ENCODE results near the gene HGF.
"Not testable (repeated sequence)": the region's sequence is repeated elsewhere in the genome, so short reads cannot be mapped to it uniquely, and the experiment has no call there.

The HGF gene

GRCh38 chr7:81769891-81770727, at the start of gene HGF:
TSS of gene HGF (minus strand) at chr7:81770047. CDS start at chr7:81769971, 76 bp downstream.
- peak; percentile 20 for DNase-seq (ENCODE audit: low spot score)

DNA sequence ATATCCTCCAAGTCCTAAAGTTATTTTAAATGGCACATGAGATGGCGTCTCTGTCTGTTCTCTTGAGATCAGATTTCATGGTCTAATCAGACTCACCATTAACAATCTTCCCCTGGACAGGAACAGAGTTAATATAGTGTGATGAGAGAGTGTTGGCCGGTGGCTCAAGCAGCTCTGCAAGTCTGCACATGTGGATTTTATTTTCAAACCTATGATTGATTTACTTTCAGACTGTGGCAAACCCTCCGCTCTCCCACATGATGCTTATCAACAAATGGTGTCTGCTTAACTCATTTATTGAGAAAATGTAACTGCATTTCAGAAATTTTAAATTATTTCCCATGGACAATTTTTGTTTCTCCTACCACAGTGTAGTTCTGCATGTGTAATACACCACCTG, 46.5 kb upstream of the HGF start:
- no peak for DNase-seq (ENCODE audit: low spot score)

- DNase-seq (ENCODE audit: low spot score), result not testable (repeated sequence)
Measured at GRCh38 chr7:81812866-81813476, 43.1 kb upstream of the HGF start.

DNA sequence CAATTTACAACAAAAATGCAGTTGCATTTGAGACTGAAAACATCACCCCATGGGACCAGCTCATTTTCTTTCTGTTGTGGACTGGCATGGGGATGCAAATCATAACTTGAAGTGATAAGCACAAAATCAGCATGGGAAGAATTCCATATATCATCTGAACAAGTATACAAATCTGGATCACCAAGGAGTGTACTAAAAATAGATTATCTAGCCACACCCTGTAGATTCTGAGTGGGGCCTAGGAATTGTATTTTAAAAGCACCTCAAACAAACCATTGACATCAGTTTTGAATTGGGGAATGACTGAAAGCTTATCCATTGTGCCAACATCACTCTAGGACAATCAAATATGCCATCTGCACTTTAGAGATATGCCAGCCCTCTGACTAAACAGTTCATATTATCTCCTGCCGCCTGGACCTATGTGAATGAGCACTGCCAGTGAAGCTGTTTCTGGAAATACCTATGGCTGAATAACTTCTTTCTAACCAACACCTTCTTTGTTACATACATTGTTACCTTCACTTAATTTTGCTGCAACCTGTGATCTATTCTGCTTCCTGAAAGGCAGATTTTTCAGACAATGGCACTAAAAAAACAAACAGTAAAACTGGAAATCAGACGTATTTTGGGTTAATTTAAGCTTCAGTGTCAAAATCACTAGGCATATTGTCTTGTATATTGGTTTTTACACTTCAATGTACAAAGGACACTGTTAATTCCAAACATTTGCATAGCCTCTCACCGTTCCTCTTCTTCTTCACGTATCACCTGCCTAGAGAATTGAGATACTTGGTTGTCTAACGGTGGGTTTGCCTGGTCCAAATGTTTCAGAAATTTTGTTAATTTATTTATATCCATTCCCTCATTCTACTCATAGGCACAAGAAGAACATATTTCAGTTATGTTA, 42.4 kb upstream of the HGF start:
- DNase-seq (ENCODE audit: low spot score), result no peak

DNA sequence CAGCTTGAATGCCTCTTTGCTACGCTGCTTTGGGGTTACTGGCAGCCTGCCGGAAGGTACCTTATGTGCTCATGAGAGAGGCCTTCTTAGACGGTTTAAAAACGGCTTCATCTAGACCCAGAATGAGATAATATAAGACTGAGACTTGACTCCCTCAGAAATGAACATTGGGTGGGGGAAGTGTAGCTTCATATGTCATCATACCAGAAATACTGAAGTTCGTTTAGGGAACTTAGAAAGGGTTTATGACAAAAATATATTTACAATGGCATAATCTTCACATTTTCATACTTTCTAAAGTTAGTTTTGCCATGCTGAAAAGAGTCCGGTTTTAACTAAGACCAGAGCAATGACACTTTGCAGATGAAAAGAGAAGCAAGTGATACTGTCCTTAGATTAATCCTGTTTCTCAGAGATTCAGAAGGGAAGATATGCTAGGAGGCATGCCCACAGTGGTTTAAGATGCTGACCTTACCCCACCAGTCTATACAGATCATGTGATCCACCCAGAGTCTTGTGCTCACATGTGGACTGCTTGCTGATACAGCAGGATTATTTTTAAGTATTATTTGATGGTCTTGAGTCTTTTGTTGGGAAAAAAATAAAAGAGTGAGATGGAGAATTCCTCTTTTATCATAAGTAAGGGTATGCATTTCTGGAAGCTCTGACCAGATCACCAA, 40.8 kb upstream of the HGF start:
- DNase-seq (ENCODE audit: low spot score), result peak; percentile 3

DNA sequence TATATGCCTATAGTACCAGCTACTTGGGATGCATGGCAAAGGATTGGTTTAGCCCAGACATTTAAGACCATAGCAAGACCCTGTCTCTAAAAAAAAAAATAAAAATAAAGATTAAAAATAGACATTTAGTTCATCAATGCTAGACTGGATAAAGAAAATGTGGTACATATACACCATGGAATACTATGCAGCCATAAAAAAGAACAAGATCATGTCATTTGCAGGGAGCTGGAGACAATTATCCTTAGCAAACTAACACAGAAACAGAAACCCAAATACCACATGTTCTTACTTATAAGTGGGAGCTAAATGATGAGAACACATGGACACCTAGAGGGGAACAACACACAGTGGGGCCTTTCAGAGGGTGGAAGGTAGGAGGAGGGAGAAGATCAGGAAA, 38.5 kb upstream of the HGF start:
- not testable (repeated sequence) for DNase-seq (ENCODE audit: low spot score)

GRCh38 chr7:81803267-81803666, 33.4 kb upstream of the HGF start:
- DNase-seq (ENCODE audit: low spot score), result no peak

GRCh38 chr7:81802251-81802650, 32.4 kb upstream of the HGF start:
- DNase-seq (ENCODE audit: low spot score), result no peak

DNA sequence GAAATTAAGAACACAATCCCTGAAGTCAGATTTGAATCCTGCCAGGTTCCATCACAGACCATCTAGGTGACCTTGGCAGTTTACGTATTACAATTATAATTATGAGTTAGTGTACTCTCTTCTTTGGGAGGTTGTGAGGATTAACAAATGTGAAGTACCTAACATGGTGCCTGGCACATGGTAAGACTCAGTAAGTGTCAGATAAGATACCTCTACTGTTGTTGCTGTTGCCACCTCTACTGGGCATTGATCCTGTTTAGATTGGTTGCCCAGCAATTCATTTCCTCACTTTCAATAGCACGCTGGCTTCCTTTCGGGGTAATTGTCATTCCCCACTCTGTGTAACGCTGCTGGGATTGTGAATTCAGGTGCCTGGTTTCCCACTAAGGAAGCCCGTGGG, 31.7 kb upstream of the HGF start:
- DNase-seq (ENCODE audit: low spot score), result no peak

GRCh38 chr7:81791568-81792518, 22.0 kb upstream of the HGF start:
- no peak for DNase-seq (ENCODE audit: low spot score)

DNA sequence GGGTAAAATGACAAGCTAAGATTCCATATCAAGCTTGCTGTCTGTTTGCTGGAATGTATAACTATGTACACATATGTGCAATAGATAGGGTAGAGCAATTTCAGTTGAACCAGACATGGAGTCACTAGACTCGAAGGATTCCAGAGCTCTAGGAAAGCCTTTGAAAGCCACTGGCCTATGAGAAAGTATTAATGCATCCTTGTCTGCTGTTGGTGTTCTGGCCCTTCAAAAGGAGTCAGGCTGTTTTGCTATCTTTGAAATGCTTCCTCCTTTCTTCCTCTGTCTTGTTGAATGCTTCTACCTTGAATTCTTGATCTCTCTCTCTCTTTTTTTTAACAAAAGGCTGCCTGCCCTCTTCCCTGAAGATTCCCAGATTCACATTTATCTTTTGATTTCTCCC, 20.8 kb upstream of the HGF start:
- DNase-seq (ENCODE audit: low spot score), result no peak

DNA sequence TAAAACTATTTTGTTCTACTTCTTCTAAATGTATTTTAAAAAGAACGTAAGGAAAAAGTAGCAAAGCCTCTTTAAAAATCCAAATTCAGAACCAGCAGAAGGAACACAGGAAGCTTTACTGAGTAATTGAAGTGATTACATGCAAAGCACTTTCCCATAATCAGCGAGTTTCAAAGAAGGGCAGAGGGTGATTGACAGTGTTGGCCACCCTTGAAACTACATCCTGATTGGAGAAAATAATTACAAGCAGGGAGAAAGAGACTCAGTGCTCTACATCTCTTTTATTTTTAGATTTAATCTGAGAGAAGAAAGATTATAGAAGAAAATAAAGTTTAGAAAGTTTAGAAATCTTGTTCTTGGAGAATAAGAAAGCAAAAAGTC, 20.3 kb upstream of the HGF start:
- DNase-seq (ENCODE audit: low spot score), result no peak

DNA sequence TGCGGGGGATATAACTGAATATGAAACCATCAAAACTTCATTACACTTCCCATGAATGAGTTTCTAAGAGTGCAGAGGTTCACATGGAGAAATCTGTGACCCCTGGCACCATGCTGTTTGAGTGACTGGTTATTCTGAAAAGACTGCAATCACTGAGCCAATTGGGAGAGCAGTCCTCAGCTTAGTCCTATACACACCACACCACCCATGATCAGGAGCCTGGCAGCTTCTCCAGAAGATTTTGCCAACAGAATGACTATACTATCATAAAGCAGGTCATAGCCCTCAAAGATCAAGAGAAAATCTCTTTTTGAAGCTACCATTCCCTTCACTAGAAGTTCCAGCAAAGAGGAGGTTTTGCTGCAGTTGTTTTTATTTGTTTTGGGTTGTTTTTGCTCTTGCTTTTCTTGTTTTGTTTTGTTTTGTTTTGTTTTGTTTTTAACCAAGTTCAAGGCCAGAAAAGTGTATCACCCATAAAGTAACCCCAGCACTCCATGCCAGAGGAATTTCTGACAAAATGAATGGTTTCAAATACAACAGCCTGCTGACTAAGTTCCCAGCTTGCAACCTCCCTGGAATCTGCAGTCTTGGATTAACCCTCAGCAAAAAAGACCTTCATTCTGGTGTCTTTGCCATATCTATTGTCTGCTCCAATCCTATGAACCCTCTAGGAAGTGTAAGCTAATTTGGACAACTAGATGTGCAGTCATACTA, 19.7 kb upstream of the HGF start:
- no peak for DNase-seq (ENCODE audit: low spot score)

DNA sequence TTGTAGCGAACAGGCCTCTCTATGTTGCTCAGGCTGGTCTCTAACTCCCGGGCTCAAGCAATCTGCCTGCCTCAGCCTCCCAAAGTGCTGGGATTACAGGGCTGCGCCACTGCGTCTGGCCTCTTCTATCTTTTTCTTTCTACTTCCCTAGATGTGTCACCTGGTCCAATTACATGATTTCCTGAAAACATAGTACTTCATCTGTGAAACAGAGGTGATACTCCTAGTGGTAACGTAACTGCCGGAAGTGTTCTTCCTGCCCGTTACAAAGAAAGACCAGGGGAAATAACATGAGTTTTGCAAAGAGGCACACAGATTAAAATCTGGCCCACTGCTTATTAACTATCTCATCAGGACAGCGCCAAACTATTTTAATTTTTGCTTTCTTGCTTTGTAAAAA, 18.4 kb upstream of the HGF start:
- DNase-seq (ENCODE audit: low spot score), result no peak

DNA sequence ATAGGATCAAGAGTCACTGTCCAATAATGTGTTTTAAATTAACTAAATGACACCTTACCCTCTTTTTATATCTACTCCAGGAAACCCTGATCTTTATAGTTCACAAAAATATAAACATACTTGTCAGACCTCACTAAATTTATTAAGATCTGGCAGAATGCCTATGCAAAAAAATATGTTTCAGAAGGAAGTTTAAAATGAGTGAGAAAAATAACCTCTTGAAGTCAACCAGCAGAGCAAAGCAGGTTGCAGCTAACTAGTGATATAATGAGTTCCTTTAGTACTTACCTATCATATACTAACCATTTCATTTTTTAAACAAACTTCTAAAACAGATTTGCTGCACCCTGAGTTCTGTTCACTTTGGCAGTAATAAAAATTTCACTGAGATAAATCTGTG, 14.0 kb upstream of the HGF start:
- DNase-seq (ENCODE audit: low spot score), result no peak

DNA sequence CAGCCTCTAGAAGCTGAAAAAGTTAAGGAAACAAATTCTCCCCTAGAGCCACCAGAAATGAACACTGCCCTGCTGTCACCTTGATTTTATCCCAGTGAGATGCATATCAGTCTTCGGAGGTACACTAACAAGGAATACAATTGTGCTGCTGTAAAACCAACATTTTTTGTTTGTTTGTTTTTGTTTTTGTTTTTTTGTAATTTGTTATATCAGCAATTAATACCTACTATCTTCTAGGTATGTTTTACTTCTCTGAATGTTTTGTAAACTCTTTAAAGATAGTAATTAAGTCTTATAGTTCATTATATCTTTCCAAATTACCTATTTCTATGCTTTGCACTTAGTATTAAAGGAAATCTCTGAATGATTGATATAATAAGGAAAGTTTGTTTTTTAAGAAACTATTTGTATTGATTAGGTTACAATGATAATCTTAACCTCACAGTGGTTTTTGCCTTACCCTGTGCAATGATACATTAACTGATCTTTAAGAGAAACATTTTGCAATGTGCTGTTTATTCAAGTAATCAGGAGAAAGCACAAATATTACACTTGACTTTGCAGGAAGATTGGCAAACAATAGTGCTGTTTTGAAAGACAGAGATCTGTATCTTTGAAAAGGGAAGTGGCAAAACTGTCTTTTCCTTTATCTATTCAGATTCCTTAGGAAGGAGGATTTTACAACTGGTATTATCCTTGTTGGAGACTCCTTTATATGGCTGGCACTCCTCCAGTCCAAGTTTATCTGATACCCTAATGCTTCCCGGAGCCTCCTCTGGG, 11.3 kb upstream of the HGF start:
- no peak for DNase-seq (ENCODE audit: low spot score)

DNA sequence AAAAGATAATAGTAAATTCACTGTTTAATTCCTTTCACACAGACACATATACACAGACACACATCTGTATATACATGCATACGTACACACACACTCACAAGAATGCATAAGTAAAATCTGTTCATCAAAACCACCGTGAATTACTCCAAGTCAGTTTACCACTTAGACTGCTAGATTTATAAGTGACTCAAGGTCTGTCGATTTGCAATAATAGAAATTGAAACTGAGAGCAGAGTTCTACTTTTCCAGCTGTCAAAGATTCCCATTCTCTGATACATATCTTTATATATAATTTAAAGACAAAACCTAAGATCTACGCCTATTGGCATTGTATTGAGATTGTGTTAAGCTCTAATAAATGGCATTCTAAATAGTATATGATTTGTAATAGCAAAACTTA, 9.9 kb upstream of the HGF start:
- no peak for DNase-seq (ENCODE audit: low spot score)

- no peak for DNase-seq (ENCODE audit: low spot score)
Measured at GRCh38 chr7:81777697-81778096, 7.8 kb upstream of the HGF start.

GRCh38 chr7:81776948-81777630, 7.2 kb upstream of the HGF start:
- DNase-seq (ENCODE audit: low spot score), result no peak

Measured in globus pallidus (tissue), 1 donor.